Adipocyte (in vitro differentiated cells): ENCODE results near the gene ANO3.
"Not testable (repeated sequence)": the region's sequence is repeated elsewhere in the genome, so short reads cannot be mapped to it uniquely, and the experiment has no call there.

ENCODE experiments used
- DNase-seq: peaks from one replicate; pipeline ENCODE4 v3.0.0-alpha.2; 2015; ENCODE audit warnings: low read depth
- H3K27me3 ChIP-seq: replicated peaks from 2 replicates; pipeline ENCODE4 v1.7.0; 2013; ENCODE audit warnings: mild to moderate bottlenecking, low read length, moderate library complexity; ENCODE audit not compliant: control insufficient read depth, insufficient read depth
- H3K36me3 ChIP-seq: 2 replicates; pipeline ENCODE4 v1.7.0; 2013; ENCODE audit warnings: low read length, mild to moderate bottlenecking, moderate library complexity; ENCODE audit not compliant: control insufficient read depth, insufficient read depth, severe bottlenecking
- H3K4me1 ChIP-seq: 2 replicates; pipeline ENCODE4 v1.7.0; 2013; ENCODE audit warnings: mild to moderate bottlenecking, low read length, moderate library complexity; ENCODE audit not compliant: control insufficient read depth, insufficient read depth
- H3K4me3 ChIP-seq: 2 replicates; pipeline ENCODE4 v1.7.0; 2013; ENCODE audit warnings: mild to moderate bottlenecking, low read length, moderate library complexity
- H3K9ac ChIP-seq: 2 replicates; pipeline ENCODE4 v1.7.0; 2013; ENCODE audit warnings: mild to moderate bottlenecking, low read length, moderate library complexity
- H3K9me3 ChIP-seq: 2 replicates; pipeline ENCODE4 v1.7.0; 2013; ENCODE audit warnings: mild to moderate bottlenecking, low read length, moderate library complexity; ENCODE audit not compliant: control insufficient read depth

Gene ANO3

DNA sequence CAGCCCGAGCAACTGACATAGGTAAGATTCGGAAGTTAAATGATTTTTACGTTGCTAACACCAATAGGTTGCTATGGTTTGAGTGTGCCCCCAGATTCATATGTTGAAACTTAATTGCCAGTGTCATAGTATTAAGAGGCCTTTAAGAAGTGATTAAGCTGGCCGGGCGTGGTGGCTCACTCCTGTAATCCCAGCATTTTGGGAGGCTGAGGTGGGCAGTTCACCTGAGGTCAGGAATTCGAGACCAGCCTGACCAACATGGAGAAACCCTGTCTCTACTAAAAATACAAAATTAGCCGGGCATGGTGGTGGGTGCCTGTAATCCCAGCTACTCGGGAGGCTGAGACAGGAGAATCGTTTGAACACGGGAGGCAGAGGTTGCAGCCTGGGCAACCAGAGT, 311.4 kb downstream of the ANO3 start:
- not testable (repeated sequence) for H3K9me3 ChIP-seq, H3K27me3 ChIP-seq, H3K4me3 ChIP-seq, H3K9ac ChIP-seq, H3K36me3 ChIP-seq, H3K4me1 ChIP-seq, DNase-seq

GRCh38 chr11:26649884-26650283, 318.0 kb downstream of the ANO3 start:
- Histone ChIP-seq H3K9me3 (no peaks in the 10 kb centered on the region), H3K4me1 (no peaks in the 10 kb centered on the region), H3K9ac (no peak overlapping the region), H3K36me3 (no peaks in the 10 kb centered on the region), H3K27me3 (no peaks in the 10 kb centered on the region), H3K4me3 (no peak overlapping the region)
- DNase-seq = peak; percentile 81

- H3K4me3 ChIP-seq = no peak overlapping the region
- no peak overlapping the region for H3K9ac ChIP-seq
- no peaks in the 10 kb centered on the region for H3K36me3 ChIP-seq
- H3K27me3 ChIP-seq = no peaks in the 10 kb centered on the region
- H3K9me3 ChIP-seq = no peaks in the 10 kb centered on the region
- H3K4me1 ChIP-seq = no peaks in the 10 kb centered on the region
- DNase-seq = no peak
Measured at GRCh38 chr11:26651916-26652315, 320.0 kb downstream of the ANO3 start.

DNA sequence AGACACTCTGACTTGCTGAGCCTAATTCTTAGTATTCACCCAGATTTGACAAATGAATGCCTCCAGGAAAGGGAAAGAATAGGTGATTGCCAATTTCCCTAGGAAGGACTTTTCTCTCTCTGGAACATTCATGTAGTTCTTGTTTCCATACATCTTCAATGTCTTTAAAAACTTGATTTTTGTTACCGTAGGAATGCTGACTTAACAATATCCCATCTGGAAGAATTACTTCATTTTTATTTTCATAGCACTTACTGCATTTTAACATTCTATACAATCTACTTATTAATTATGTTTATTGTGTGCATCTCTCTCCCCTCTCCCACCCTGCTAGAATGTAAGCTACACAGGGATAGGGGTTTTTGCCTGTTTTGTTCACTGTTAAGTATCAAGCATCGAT, 323.4 kb downstream of the ANO3 start:
- Histone ChIP-seq H3K27me3 (no peaks in the 10 kb centered on the region), H3K9ac (no peak overlapping the region), H3K36me3 (no peaks in the 10 kb centered on the region), H3K9me3 (no peaks in the 10 kb centered on the region), H3K4me3 (no peak overlapping the region), H3K4me1 (no peaks in the 10 kb centered on the region)
- DNase-seq = no peak

GRCh38 chr11:26662916-26663315, 331.0 kb downstream of the ANO3 start:
- Histone ChIP-seq H3K36me3 (no peaks in the 10 kb centered on the region), H3K27me3 (no peaks in the 10 kb centered on the region), H3K4me3 (no peak overlapping the region), H3K9me3 (no peaks in the 10 kb centered on the region), H3K4me1 (no peaks in the 10 kb centered on the region), H3K9ac (no peak overlapping the region)
- DNase-seq = no peak

DNA sequence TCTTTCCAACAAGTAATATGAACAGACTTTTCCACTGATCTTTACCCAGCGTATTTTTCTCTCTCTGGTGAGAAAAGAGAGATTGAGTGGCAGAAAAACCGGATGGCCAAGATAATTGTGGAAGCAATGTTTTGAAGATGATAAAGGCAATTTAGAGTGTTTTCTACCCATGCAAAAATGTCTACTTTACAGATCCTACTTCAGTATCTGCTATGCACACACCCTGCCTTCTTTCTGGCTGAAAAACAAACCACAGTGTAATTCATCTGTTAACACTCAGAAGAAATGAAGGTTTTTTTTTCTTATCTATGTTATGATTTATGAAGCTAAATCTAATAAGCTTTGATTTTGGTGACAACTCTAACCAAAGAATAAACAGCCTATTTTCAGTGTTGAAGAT, 333.1 kb downstream of the ANO3 start:
- Histone ChIP-seq H3K4me1 (no peaks in the 10 kb centered on the region), H3K9me3 (no peaks in the 10 kb centered on the region), H3K36me3 (no peaks in the 10 kb centered on the region), H3K9ac (no peak overlapping the region), H3K27me3 (no peaks in the 10 kb centered on the region), H3K4me3 (no peak overlapping the region)
- no peak for DNase-seq

DNA sequence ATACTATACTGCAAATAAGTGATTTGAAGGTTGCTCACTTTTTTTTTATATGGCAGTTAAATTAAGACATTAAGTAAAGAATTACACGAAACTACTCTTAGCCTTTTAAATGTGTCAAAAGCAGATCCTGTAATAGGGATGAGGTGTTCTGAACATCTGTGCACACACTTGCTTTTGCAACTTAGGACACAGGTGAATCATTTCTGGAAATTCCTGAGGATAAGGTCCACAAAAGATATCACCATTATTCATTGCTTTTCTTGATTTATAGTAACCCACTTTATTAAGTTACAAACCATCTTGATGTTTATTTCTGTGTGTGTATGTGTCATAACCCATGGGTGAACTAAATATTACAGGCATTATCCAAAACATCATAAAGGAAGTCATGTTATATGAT, 334.0 kb downstream of the ANO3 start:
- no peak for DNase-seq
- Histone ChIP-seq H3K4me1 (no peaks in the 10 kb centered on the region), H3K9ac (no peak overlapping the region), H3K9me3 (no peaks in the 10 kb centered on the region), H3K27me3 (no peaks in the 10 kb centered on the region), H3K36me3 (no peaks in the 10 kb centered on the region), H3K4me3 (no peak overlapping the region)

GRCh38 chr11:26675233-26675928, 343.5 kb downstream of the ANO3 start:
- Histone ChIP-seq H3K36me3 (no peaks in the 10 kb centered on the region), H3K4me3 (no peak overlapping the region), H3K27me3 (no peaks in the 10 kb centered on the region), H3K9me3 (no peaks in the 10 kb centered on the region), H3K9ac (no peak overlapping the region), H3K4me1 (no peaks in the 10 kb centered on the region)
- DNase-seq = no peak

GRCh38 chr11:26676641-26677040, 344.7 kb downstream of the ANO3 start:
- Histone ChIP-seq H3K9me3 (no peaks in the 10 kb centered on the region), H3K27me3 (no peaks in the 10 kb centered on the region), H3K4me3 (no peak overlapping the region), H3K9ac (no peak overlapping the region), H3K4me1 (no peaks in the 10 kb centered on the region), H3K36me3 (no peaks in the 10 kb centered on the region)
- DNase-seq = no peak

DNA sequence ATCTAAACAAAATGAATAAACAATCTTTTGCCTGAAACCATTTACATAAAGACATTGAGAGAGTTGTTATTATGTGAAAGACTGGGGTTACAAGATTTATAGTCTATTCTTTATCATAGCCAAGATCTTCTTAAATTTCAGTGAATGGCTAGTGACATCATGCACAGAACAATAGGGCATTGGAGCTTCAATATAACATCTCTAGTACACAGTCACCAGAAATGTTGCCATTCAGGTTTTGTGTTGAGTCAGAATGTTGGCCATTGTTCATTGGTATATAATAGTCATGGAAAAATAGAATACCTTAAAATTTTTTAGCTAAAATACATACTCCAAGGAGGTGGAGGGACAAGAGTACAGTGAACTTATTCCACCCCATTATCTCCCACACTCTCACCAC, 345.6 kb downstream of the ANO3 start:
- DNase-seq = no peak
- no peak overlapping the region for H3K9ac ChIP-seq
- H3K36me3 ChIP-seq = no peaks in the 10 kb centered on the region
- no peaks in the 10 kb centered on the region for H3K9me3 ChIP-seq
- H3K27me3 ChIP-seq = no peaks in the 10 kb centered on the region
- no peak overlapping the region for H3K4me3 ChIP-seq
- H3K4me1 ChIP-seq = no peaks in the 10 kb centered on the region

DNA sequence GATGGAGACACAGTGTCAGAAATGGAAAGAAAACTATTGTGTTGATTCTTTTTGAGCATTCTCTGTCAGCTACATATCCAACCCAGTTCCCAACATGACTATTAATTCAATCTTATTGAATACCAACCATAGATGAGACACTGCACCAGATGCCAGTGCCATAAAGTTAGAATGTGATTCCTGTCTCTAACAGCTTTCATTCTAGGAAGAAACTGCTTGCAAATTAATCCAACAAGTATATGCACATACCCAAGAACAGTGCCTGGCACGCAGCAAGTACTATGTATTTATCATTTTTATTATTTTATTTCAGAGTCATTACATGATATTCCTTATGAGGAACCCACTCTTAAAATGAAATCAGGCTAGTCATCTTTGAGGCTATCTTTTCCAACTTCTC, 355.4 kb downstream of the ANO3 start:
- Histone ChIP-seq H3K36me3 (no peaks in the 10 kb centered on the region), H3K4me1 (no peaks in the 10 kb centered on the region), H3K27me3 (no peaks in the 10 kb centered on the region), H3K4me3 (no peak overlapping the region), H3K9me3 (no peaks in the 10 kb centered on the region), H3K9ac (no peak overlapping the region)
- no peak for DNase-seq

DNA sequence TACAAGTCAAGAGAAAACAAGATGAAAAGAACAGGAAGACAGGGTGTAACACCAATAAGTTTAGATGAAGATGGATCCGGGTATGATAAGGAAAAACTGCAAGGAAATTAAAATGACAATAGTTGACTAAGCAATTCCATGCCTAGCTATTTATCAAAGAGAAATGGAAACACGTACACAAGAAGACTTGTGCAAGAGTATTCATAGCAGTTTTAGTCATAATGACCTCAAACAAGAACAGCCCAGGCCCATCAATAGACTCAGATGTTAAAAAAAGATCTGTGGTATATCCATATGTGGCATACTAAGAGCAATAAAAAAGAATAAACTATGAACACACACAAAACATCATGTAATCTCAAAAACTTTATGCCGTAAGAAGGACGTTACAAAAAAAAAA, 356.8 kb downstream of the ANO3 start:
- Histone ChIP-seq H3K4me1 (no peaks in the 10 kb centered on the region), H3K36me3 (no peaks in the 10 kb centered on the region), H3K9me3 (no peaks in the 10 kb centered on the region), H3K9ac (no peak overlapping the region), H3K27me3 (no peaks in the 10 kb centered on the region), H3K4me3 (no peak overlapping the region)
- no peak for DNase-seq
